Prostate gland (tissue), 2 donors: ENCODE data around the gene FGF19.

Experiments
- POLR2AphosphoS5 ChIP-seq: sonication (generic); formaldehyde crosslinking; IDR thresholded peaks from one replicate; pipeline ENCODE4 v1.6.1; 2017; ENCODE audit warnings: antibody characterized with exemption
- TF ChIP-seq, protein P1 (sequence below), 4 experiments: fragments of 200-600 bp in 2 of 4; fragments of 450-650 bp in 2 of 4; sonication (generic) in 2 of 4; IDR thresholded peaks; 1 replicate in 3 of 4; 2 replicates in 1 of 4; pipeline ENCODE4 v1.5.1; 2016 to 2019; ENCODE audit warnings: antibody characterized with exemption in 4 of 4, mild to moderate bottlenecking in 2 of 4, moderate library complexity in 2 of 4

DNA sequence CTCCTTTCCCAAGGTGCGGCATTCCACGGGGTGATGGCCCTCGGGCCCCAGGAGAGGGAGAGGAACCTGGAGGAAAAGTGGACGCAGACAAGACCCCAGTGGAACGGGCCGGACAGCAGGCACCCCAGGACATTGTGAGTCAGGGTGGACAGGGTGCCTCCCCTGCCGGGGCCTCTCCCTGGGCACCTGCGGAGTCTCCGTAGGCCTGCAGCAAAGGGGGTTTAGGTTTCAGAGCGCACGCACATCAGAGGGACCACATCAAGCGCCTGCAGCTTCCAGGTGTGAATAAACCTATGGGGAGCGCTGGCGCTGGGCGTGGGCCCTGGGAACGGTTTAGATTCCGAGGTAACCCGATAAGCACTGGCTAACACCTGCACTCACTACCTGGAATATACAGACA lies 22.7 kb upstream of the FGF19 start:
- TF ChIP-seq, protein P1, sequence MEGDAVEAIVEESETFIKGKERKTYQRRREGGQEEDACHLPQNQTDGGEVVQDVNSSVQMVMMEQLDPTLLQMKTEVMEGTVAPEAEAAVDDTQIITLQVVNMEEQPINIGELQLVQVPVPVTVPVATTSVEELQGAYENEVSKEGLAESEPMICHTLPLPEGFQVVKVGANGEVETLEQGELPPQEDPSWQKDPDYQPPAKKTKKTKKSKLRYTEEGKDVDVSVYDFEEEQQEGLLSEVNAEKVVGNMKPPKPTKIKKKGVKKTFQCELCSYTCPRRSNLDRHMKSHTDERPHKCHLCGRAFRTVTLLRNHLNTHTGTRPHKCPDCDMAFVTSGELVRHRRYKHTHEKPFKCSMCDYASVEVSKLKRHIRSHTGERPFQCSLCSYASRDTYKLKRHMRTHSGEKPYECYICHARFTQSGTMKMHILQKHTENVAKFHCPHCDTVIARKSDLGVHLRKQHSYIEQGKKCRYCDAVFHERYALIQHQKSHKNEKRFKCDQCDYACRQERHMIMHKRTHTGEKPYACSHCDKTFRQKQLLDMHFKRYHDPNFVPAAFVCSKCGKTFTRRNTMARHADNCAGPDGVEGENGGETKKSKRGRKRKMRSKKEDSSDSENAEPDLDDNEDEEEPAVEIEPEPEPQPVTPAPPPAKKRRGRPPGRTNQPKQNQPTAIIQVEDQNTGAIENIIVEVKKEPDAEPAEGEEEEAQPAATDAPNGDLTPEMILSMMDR (IDR thresholded peaks at IDR 0.05), result no peak
- no peak for TF ChIP-seq POLR2AphosphoS5
